Sciatic nerve (tissue), 2 donors: ENCODE results near the gene NELL1. TPM values are rescaled to one million over a fixed set of nuclear protein-coding genes. Genes with fewer than 3 reads are reported as not detected.

ENCODE experiments used
- ATAC-seq: fragments of 200-7000 bp; cut with Tn5 transposase; one replicate; pipeline ENCODE4 v1.9.1; 2020; ENCODE audit warnings: mild to moderate bottlenecking, moderate library complexity
- DNase-seq: peaks from one replicate; pipeline ENCODE4 v3.0.0-alpha.2; 2020; ENCODE audit warnings: low spot score
- intact Hi-C: fragments of 100-400 bp; cut with DNase I; formaldehyde crosslinking; loops from one replicate; pipeline ENCODE4 v1.14.2; 2022
- total RNA-seq: library from RNA; stranded (reverse); fragmentation: NEBNext Ultra II Directional; extraction: Animal tissue kit (Norgen Biotek cat#: 25700); gene quantifications from one replicate; pipeline ENCODE4 v1.2.1, GENCODE V29; 2021
- donor health status: DM: no; HTN: no; CAD: no.
- donor health status: DM: no; HTN: no; CAD: no.

NELL1 gene
- total RNA-seq, 1 donor from 2014 or later = 0.18 TPM

DNA sequence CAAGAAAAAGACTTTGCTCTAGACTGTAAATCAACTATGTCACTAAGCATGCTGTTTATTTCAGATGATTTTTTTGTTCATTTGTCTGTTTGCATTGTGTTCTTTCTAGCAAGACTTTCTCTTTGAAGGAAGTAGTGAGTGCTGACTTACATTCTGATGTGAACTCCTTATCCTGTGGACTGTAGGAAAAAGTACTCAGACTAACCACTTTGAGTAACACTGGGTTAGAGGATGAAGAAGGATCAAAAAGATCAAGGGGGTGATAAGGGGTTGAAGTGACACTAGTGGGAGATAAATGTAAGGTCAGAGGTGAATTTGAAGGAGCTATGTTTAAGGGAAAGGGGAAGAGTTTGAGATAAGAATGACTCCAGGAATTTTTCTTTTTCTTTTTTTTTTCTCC lies 369.4 kb downstream of the NELL1 start:
- no peak for DNase-seq
- intact Hi-C loops = loop anchor here (10.0 kb wide), 1 partner anchor 676 kb away; no protein-coding TSS in a partner anchor
- ATAC-seq = no peak

DNA sequence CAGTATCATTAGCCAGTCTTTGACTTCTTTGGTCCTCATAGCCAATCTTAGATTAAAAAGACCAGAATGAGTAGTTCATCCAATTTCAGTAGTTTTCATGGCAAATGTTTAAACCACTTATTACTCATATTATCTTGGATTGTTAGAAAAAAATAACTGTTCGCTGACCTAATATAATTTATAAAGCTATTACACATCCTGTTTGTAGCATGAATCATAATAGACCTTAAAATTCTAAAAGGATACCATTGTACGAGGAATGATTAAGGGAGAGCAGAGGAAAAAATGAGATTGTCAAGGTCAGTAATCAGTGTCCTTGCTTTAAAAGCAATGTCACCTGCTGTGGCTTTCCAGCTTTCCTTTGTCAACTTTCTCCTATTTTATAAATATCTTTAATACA lies 371.2 kb downstream of the NELL1 start:
- ATAC-seq = no peak
- no peak for DNase-seq
- intact Hi-C loops = no loop called here

DNA sequence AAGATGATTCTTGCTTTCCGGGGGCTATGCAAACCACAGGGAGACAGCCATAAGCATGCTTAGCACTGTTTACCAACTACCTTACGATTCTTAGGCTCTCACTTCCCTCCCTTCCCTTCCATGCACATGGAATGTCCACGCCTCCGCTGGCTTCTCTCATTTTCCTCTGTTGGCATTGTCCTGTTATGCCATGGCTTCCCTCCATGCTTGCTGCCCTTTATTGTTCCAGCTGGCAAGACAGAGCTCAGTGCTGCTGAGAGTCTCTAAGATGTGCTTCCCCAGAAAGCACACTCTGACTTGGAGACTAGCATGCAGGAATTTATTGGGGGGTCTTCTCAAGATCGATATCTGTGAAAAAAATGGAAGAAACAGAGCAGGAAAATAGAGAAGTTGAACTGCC lies 379.2 kb downstream of the NELL1 start:
- ATAC-seq (no peak), DNase-seq (no peak)
- intact Hi-C loops = no loop called here

DNA sequence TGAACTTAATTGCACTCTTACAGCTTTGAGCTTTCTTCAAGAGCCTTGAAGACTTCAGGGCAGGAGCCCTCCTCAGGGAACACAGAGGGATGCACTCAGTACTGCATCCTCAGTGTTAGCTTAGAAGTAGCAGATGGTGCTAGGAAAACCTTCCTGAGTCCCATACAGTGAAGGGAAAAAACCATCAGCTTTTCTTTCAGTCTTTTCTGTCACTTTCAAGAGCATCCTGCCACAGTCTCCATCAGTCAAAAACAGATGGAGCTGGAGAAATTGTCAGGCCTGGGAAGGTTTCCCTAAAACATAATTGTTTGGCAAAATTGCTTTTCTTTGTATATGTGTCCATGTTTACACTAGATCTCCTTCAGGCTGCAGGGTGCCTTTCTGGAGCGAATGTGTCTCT lies 384.1 kb downstream of the NELL1 start:
- no peak for ATAC-seq
- intact Hi-C loops = no loop called here
- no peak for DNase-seq

DNA sequence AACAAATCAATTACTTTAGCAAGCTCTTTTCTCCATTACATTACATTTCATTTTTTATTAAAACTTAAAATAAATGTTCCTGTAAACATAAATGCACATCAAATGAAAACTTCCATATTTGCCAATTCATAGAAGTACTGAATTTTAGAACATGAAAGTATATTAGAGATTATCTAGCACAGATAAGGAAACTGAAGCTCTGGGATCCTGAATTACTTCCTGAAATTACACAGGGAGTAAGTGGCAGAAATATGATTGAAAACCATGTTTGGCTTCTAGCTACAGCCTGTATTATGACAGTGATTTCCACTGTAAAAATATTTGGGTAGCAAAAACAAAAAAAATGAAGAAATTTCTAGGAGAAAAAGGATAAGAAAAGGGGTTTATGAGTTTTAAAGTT lies 387.3 kb downstream of the NELL1 start:
- ATAC-seq = no peak
- intact Hi-C loops = no loop called here
- no peak for DNase-seq

DNA sequence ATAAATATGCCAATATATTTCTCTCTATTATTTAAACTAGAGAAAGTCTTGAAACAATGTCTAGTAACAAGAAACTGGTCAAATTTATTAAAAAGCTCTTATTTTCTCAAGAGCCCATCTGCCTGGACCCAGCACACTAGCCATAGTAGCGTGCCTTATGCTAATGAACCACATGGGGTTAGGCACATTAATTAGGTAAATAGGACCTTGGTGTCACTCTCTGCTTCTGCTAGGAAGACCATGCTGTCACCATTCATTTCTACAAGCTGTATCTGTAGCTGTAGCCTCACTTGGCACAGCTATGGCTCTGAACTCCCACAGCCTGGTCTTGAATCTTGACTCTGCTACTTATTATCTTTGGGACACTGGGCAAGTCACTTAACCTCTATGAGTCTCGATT lies 390.5 kb downstream of the NELL1 start:
- no peak for DNase-seq
- intact Hi-C loops = no loop called here
- no peak for ATAC-seq

DNA sequence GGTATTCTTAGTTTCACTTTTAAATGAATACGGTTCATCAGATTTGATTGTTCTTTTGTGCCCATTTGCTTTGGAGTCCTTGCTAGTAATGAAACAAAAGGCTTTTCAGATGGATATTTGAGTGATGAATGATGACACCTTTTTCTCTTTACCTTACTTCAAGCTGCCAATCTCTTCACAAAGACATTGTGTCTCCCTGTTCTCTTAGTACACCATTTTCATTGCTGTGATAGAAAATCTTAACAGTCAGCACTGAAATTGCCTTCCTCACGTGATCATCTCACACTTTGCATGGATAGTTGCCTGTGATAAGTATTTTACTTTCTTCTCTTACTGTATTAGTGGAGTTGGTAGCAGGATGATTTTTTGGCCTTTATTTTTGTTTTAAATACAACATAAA lies 396.6 kb downstream of the NELL1 start:
- ATAC-seq (no peak), DNase-seq (no peak)
- intact Hi-C loops = no loop called here

DNA sequence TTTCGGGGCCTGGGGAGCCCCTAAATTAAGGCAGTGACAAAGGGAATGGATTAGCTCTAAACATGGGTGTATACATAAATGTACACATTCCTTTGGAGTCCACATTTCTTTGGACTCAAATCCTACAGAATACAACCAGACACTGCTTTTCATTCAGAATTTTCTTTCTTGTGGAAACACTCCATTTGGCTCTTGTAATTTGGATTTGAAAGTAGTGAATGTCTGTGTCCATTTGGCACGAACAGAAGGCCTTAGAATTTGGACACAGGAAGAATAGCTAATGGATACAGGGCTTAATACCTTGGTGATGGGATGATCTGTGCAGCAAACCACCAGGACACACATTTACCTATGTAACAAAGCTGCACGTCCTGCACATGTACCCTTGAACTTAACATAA lies 399.5 kb downstream of the NELL1 start:
- no peak for DNase-seq
- intact Hi-C loops = no loop called here
- ATAC-seq = no peak

DNA sequence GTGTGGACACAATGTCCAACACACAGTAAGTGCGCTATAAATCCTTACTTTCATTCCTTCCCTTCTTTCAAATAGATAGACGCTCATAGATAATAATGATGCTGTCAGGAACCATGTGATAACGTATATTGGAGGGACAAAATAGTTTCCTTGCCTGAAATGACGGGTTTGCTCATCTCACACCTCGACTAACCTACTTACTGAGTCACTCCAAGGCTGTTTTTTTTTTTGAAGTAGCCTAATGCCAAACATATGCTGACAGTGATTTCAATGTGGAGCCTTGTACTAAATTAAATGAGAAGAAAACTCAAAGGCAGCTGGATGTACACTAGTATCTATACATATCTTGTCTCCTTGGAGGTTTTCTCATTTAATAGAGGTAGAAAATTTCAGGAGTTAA lies 400.5 kb downstream of the NELL1 start:
- intact Hi-C loops = no loop called here
- ATAC-seq = no peak
- DNase-seq = no peak

DNA sequence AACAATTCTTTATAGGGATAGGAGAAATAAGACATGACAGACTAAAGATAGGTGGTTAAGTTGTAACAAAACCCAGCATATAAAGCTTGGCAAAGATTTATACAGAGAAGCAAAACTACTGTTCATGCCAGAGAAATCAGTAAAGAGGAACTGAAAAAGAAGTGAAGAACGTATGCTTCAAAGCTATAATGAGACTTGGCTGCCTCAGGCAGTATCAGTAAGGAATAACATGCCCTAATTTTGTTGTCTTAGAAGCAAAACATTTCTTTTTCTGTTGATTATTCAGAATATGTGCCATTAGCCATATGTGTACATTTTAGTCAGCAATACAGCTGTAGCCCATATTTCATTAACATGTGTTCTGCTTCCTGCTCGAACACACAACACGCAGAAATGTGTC lies 403.2 kb downstream of the NELL1 start:
- ATAC-seq = no peak
- intact Hi-C loops = no loop called here

DNA sequence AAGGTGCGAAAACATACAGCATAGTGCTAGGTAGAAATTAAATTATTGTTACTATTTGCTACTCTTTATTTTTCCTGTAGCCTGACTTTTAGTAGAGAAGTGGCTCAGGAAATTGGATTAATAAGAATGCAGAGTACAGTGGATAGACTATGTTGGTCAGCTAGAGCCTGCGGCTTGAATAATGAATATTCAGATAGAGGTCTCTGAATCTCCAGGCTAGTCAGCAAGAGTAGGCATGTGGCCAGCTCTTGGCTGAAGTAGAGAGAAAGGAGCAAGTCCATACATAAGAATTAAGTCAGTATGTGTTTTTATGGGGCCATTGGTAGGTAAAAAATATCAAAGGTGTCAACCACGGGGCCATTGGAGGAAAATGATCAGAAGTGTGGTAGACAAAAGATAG lies 413.5 kb downstream of the NELL1 start:
- no peak for ATAC-seq
- intact Hi-C loops = no loop called here
- no peak for DNase-seq

More for the DNA sequence above, 403.2 kb downstream of the NELL1 start:
- DNase-seq = no peak

DNA sequence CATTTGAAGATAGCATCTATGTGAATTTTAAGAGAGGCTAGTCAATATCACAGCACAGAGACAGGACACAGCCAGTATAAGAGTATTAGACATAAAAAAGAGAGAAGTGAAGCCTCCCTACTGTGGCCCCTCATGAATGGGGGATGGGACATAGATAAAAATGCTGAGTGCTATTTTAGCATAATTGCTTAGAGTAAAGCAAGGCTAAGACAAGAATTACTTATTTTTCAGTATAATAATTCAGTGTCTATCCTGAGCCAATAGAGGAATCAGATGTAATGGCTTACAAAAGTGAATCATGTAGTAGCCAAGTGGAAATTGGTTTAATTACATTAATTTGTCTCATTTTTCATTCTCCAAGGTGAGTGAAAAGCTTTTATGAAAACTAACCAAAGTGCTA lies 419.5 kb downstream of the NELL1 start:
- DNase-seq = no peak
- ATAC-seq = no peak
- intact Hi-C loops = no loop called here

DNA sequence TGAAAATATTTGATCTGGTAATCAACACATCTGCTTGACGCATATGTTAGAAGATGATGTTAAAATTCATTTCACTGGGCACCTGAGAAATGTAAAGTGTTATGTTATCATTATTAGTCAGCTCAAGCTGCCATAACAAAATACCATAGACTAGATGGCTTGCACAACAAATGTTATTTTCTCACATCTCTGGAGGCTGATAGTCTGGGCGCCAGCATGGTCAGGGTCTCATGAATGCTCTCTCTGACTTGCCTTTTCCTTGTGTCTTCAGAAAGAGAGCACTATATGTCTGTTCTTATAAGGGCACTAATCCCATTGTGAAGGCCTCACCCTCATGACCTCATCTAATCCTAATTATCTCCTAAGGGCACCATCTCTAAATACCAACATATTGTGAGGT lies 435.3 kb downstream of the NELL1 start:
- DNase-seq = no peak
- intact Hi-C loops = no loop called here
- no peak for ATAC-seq

DNA sequence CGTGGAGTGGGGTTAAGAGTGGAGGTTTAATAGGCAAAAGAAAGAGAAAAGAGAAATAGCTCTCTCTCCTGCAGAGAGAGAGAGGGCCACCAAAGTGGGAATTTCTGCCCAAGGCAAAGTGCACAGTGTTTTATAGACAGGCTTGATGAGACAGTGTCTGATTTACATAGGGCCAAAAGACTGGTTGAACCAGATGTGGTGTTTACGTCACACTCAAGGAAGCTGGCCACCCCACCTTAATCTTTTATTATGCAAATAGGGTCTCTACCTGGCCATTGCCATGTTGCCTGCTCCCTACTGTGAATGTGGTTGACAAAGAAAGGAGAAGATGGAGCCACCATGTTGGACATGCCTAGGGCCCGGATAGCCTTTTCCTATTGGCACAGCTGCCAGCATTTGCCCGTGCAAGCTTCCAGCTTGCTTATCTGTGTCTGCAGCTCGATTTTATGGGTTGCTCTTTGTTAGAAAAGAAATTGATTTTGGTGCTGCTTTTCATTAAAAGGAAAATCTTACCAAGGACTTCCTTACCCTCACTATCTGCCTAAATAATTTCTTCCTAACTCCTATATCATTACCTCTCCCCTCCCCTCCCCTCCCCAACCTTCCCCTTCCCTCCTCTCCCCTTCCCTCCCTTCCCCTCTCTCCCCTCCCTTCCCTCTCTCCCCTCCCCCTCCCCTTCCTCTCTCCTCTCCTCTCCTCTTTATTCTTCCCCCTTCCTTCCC lies 436.0 kb downstream of the NELL1 start:
- DNase-seq = no peak
- ATAC-seq = no peak
- intact Hi-C loops = no loop called here

DNA sequence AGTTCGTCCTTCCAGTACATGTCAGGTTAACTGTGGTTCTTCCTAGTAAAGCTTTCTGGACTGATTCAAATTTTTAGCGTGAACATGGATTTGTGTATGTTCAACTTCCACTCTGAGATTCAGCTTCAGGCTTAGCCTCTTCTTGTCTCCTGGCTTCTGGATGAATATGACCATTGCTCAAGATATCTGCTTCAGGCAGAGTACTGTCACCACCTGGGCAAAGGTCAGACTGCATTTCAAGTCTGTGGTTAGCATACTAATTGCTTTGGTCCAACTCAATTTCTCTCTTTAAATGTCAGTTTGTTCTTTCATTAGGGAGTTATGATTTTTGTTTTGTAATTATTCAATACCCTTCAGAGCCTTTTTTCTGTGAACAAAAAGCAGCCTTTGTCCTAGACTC lies 440.0 kb downstream of the NELL1 start:
- DNase-seq (no peak), ATAC-seq (no peak)
- intact Hi-C loops = no loop called here

DNA sequence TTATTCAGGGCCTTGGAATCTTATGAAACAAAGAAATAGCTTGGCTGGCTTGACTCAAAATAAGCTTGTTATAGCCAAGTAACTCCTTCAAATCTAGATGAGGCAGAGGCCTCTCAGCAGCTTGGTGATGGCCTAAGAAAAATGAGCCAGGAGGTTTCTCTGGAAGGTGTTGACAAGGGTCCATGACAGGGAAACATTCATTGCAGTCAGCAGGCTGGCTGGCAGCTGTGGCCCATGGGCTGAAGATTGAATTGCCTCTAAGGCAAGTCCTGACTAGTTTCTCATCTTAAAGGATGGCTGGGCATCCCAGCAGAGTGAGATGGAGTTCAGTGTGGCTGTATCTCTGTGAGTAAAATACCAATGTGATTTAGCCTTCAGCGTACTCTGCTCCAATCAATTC lies 441.0 kb downstream of the NELL1 start:
- ATAC-seq = no peak
- intact Hi-C loops = no loop called here
- DNase-seq = no peak

DNA sequence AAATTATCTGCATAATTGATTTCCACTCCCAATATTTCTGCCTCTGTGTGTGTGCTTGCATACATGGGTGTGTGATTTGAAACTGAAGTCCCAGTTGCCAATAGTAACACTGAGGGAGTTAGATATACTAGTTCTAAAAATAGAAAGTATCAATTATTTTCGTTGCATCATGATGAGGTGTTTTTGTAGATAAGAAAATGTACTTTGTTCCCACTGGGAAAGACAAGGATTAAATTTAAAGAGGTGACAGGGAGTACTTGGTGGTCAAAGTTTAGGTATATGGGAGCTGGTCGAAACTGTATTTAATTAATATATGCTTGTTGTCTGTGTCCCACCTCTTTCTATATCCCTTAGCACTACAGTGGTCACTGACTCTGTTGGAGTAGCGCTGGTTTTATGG lies 444.5 kb downstream of the NELL1 start:
- DNase-seq (no peak), ATAC-seq (no peak)
- intact Hi-C loops = no loop called here

DNA sequence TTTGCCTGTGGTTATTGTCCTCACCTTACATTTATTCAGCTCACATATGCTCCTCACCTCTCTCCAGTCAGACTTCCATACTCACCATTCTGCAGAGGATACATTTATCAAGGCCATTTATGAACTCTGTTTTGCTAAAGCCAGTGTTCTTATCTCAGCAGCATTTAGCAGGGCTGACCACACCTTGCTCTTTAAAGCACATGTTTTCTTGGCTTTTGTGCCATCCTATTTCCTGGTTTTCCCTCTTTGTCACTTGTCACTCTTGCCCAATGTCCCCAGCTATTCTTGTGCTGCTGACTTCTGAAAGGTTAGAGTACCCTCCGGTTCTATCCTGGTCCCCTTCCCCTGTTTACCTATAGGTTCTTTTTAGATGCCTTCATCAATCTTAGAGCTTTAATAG lies 446.6 kb downstream of the NELL1 start:
- intact Hi-C loops = no loop called here
- ATAC-seq (no peak), DNase-seq (no peak)

DNA sequence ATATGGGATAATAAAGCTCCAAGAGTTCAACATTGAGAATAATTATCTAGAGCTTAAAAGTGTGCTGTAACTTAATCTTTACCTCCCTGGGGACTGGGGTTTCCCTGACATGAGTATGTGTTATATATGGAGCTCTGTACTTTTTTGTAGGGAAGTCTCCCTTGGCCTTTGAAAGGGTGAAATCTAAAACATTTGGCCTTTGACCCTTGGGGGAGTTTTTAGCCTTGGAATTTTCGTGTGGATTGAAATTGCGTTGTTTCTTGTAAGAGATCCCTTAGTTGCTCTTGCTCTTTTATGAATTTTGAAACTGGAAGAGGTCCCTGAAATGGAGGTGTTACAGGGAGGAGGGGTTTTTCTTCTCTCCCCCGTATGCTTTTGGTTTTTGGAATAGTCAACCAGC lies 450.0 kb downstream of the NELL1 start:
- DNase-seq (no peak), ATAC-seq (no peak)
- intact Hi-C loops = no loop called here

DNA sequence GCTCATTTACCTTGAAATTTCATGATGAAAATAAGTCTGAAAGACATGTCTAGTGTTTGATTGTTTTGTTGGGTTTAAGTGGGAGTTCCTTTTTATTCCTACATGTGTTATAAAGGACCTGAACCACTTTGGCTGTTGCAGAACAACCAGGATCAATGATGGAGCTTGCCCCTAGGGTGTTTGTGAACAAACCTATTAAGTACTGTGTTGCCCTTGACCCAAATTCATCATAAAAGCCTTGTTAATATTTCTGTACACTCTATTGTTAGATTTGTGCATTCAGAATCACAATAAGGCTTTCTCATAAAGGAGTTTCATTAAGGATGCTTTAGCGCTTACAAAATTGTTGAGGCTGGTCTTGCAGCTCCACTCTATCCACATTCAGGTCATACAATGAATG lies 452.6 kb downstream of the NELL1 start:
- ATAC-seq (no peak), DNase-seq (no peak)
- intact Hi-C loops = no loop called here

DNA sequence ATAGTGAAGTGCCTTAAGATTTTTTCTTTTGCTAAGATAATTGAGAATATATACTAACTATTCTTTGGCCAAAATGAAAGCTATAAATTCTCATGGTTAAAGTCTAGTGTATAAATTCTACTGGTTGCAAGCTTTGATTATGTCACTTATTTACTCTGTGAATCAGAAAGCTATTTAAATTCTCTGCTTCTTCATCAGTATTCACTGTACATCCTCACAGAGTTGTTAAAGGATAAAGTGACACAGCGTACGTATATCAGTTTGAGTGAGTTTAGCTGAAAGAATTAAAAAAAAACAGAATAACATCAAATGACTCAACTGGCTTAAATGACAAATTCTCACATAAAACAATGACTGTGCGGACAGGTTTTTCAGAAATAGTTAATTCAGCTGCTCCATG lies 453.1 kb downstream of the NELL1 start:
- no peak for DNase-seq
- intact Hi-C loops = no loop called here
- no peak for ATAC-seq
